ENCODE results near the gene ZNF787.
A peak's percentile ranks its signal among the peaks of the same experiment; 100 is the strongest.

ZNF787 gene

GRCh38 chr19:56084835-56085536, 36.1 kb downstream of the ZNF787 start:
- no peak for DNase-seq

DNA sequence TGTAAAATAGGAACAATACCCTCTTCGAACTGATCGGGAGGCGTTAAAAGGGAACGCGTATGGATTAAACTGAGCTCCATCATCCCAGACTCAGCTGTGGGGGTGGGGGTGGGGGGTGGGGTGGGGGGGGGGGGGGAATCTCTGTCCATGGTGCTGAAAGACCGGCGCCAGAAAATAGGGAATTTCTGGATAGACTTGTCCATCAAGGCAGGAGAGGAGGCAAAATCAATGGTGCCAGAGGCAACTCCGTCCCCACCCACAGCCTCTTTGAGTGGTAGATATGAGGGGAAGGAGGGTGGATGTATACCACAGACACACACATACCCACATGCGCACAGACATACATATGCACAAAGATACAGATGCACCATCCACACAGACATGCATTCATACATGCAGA, 37.4 kb downstream of the ZNF787 start:
- no peak for DNase-seq

DNA sequence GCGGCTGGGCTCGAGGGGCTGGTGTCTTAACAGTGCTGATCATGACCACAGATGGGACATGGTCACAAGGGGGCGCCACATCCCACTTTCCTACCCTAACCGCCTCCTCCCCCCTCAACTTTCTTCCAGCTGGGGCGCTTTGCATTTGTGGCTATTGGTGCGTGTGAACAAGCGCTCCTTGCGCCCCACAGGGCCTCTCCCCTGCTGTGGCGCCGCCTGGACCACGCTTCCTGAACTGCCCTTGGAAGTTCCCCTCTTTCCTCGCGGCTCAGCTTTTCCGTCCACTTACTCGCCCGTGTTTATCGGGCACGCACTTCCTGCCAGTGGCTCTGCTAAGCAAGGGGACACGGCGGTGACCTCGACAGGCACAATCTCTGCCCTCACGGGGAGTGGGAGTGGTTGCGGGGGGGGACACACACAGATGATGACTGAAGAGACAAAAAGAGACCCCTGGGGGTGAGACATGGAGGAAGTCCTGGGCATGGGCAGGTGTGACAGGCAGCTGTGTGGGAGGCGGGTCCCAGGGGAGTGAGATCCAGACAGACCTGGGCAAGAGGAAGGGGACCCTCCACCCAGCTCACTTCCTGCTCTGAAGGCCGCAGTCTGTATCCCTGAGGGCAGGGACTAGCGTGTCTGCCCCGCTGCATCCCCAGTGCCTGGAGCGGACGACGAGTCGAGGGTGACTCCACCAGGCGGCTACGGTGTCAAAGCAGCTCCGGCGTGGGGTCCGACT, 40.3 kb downstream of the ZNF787 start:
- peak; percentile 65 for DNase-seq

GRCh38 chr19:56079609-56080008, 41.5 kb downstream of the ZNF787 start:
- DNase-seq, result no peak

DNA sequence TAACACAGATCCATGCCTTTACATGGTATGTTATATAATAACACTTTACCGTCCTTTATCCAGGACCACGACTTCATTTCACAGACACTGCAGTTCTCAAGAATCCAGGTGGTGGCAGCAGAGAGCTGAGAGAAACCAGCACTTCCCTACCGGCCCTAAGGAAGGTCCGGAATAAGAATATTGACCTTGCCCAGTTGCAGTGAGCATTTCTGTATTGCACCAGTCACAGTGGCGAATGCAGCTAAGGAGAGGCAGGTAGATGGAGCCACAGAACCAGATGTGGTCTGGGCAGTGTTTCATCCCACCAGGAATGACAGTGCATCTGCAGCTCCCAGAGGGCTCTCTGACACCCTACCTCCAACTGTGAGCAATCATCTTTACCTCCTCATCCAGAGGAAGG, 44.6 kb downstream of the ZNF787 start:
- DNase-seq, result peak; percentile 32

DNA sequence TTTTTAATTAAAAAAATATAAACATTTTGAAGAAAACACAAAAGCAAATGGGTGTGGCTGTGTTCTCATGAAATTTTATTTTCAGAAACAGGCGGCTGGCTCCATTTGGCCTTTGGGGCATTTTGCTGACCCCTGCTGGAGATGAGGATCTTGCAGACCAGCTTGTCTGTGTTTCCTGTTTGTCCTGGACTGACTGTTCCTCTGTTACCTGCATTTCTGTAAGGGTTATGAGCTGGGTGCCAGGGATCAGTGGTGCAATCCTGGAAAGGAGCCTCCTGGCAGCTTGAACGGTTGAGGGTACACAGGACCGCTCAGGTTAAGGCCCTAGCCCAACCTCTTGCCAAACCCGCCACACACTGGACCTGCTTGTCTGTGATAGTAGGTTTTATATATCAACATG, 49.9 kb downstream of the ZNF787 start:
- DNase-seq, result no peak

DNA sequence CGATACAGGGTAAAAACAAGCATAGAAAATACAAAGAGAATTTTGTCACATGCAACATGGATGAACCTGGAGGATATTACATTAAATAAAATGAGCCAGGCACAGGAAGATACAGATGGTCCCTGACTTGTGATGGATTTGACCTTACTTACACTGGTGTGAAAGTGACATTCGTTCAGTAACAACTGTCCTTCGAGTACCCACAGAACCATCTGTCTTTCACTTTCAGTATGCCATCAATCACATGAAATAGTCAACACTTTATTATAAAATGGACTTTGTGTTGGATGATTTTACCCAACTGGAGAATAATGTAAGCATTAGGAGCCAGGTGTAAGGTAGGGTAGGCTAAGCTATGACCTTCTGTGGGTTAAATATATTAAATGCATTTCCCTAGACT, 51.5 kb downstream of the ZNF787 start:
- DNase-seq, result no peak

DNA sequence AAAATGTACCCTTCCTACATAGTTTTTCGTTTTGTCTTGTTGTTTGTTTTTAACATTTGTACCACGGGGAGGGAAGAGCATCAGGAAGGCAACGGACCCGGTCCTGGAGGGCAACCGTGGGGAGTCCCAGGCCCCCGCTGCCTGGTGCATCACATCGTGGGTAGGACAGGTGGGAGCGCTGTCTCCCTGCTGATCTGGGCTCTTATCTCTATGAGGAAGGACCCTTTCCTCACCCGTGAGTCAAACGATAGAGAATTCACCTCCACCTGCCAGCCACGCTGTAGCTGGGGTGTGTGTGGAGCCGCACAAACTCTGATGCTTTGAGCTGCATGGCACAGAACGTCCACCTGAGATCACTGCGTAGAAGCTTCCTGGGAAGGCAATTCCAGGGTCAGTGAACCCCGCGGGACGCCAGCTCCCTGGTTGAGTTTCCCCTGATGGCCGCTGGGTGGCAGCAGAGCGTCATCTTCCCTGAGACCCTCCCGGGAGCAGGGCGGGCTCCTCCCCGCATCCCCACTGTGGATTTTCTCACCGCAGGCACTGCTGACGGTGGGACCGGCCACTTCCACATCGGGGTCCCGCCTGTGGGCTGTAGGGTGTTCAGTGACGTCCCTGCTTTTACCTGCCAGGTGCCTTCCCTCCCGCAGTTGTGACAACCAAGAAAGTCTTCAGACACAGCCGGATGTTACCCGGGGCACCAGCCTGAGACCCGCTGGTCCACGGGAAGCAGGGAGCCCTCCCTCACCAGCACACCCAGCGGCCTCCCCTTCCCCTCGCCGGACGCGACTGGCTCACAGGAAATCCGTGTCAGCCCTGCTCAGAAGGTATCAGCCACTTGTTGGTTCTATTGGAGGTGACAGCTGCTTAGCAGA, 54.7 kb downstream of the ZNF787 start:
- DNase-seq, result peak; percentile 59

DNA sequence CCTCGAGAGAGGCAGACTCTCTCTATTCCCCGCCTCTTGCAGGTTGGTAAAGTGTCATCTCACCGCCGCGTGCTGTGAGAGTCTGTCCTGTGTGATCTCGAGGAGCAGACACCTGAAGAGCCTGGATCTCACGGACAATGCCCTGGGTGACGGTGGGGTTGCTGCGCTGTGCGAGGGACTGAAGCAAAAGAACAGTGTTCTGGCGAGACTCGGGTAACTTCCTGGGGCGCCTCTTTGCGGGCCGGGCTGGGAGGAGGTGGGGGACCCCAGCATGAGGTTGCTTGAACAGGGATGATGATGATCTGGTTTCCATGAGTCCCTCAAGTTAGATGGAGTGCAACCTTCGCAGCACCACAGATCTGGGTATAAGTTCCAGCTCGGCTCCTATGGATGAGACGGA, 67.5 kb downstream of the ZNF787 start:
- DNase-seq, result no peak
